GM13977 (cell line): ENCODE measurements around the gene ACTL10.

Source experiments
- DNase-seq: peaks from one replicate; pipeline ENCODE4 v3.0.0; 2012; ENCODE audit warnings: low spot score
- CTCF ChIP-seq: IDR thresholded peaks from 2 replicates; pipeline ENCODE4 v1.5.1; 2012; ENCODE audit warnings: mild to moderate bottlenecking, control low read depth; ENCODE audit not compliant: insufficient read depth; ENCODE audit errors: extremely low read depth, missing control alignments
- in situ Hi-C: fragments of 300-500 bp; cut with MboI; formaldehyde crosslinking; loops from one replicate; pipeline ENCODE4 v1.12.0; 2022; ENCODE audit warnings: low sequenced_read_pairs, low pct_unique_long_range_greater_than_20kb, mixed read lengths, inconsistent platforms; ENCODE audit not compliant: unreplicated experiment

The ACTL10 gene

GRCh38 chr20:33648396-33649004 is 18.2 kb upstream of the ACTL10 start:
- in situ Hi-C loops: no loop called here
- TF ChIP-seq CTCF: no peak
- DNase-seq: no peak

GRCh38 chr20:33649201-33649681 is 17.5 kb upstream of the ACTL10 start:
- in situ Hi-C loops: no loop called here
- no peak for TF ChIP-seq CTCF
- DNase-seq: no peak

GRCh38 chr20:33650111-33650752 is 16.5 kb upstream of the ACTL10 start:
- no peak for DNase-seq
- in situ Hi-C loops: loop anchor here (10.0 kb wide), 1 partner anchor 195 kb away; no protein-coding TSS in a partner anchor
- no peak for TF ChIP-seq CTCF

- in situ Hi-C loops: loop anchor here (10.0 kb wide), 1 partner anchor 196 kb away; no protein-coding TSS in a partner anchor
- DNase-seq: no peak
- TF ChIP-seq CTCF: no peak
Measured at GRCh38 chr20:33650753-33651561, 15.8 kb upstream of the ACTL10 start.

- TF ChIP-seq CTCF: no peak
- in situ Hi-C loops: loop anchor here (10.0 kb wide), 1 partner anchor 197 kb away; no protein-coding TSS in a partner anchor
- no peak for DNase-seq
Measured at GRCh38 chr20:33651562-33652048, 15.1 kb upstream of the ACTL10 start.

- peak; percentile 78 for TF ChIP-seq CTCF
- DNase-seq: peak; percentile 77
- in situ Hi-C loops: loop anchor here (10.0 kb wide), 1 partner anchor 199 kb away; no protein-coding TSS in a partner anchor
Measured at GRCh38 chr20:33653218-33653899, 13.4 kb upstream of the ACTL10 start.
